Measurements from ENCODE around the gene ELMO1.
A peak's percentile ranks its signal among the peaks of the same experiment; 100 is the strongest.

The ELMO1 gene

DNA sequence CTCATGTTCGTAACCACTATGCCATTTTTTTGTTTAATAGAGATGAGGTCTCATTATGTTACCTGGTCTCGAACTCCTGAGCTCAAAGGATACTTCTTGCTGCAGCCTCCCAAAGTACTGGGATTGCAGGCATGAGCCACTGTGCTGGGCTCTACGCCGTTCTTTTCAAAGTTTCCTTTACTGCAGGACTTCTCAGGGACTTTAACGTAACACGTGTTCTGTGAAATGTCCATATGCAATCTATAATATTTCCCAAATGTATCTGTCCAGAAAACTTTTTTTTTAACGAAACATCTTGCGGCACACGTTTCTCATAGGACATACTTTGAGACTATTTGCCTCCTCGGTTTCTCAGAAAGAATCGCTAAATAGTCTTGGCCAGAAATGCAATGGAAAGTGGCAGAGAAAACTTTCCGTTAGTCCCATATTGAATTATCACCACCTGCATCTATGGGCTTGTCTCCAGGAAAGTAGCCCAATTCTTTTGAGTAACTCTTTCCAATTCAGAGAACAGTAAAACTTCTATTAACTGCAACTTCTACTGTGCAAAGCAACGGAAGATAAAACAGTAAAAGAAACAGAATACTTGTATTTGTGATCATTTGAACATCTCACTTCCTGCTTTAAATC lies 96.3 kb downstream of the ELMO1 start:
- DNase-seq (ENCODE audit: low read depth in 2 of 3, low spot score in 1 of 3): no peak

DNA sequence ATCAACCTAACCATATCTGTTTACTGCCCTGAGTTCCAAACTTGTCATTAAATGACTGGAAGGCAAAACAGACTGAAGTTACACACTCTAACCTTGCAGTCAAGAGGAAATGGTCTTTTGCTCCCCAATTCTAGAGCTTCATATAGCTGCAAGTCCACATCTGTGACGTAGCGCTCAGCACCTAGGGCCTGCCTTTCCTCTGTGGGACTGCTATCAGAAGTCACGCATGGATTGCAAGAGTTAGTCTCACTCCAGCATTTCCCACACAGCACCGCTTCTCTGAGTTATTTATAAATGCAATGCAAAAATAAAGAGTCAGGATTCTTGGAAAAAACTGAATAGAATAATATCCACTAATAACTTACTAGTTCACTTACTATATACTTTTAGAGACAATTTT lies 96.9 kb downstream of the ELMO1 start:
- no peak for DNase-seq (ENCODE audit: low read depth in 2 of 3, low spot score in 1 of 3)

DNA sequence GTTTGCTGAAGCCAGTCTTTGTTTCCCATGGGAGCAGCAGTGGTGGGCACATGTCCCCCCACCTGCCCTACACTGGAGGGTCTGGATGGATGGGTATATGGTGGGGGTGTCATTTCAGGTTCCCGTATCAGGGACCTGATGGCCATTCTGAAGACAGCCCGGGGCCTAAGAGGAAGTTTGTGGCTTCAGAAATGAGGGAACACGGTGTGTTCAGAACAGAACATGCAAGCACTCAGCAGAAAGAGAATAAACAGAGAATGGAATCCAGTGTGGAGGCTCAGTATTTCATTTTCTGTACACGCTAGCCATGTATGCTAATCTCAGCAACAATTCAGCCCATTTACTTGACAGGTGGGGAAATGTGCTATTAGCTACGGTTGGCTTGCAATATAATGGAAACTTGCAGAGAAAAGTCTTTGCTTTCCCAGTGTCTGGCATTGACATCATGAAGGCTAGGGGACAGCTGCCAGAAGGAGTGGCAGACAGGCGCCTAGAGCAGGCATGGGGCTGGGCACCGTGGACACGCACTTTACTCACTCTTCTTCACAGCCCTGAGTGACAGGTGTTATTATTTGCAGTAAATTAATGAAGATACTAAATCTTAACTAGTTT lies 98.6 kb downstream of the ELMO1 start:
- DNase-seq (ENCODE audit: low read depth in 2 of 3, low spot score in 1 of 3): no peak

DNA sequence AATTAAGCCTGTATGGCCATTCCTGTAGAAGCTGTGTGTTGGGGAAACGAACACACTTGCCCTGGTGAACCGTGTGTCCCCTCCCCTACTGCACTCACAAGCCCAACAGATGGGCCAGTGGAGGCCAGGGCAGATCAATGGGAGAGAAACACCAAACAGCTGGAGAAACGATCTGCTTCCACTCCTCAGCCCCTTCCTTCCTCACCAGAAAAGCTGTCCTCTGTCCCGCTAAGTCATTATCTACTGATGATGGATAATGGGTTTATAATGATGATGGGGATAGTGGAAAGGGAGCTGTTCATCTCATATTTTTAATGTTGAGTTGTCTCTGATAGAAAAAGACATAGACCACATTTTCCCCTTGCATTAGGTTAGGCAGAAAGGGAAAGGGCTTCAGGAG lies 99.7 kb downstream of the ELMO1 start:
- no peak for DNase-seq (ENCODE audit: low read depth in 2 of 3, low spot score in 1 of 3)

DNA sequence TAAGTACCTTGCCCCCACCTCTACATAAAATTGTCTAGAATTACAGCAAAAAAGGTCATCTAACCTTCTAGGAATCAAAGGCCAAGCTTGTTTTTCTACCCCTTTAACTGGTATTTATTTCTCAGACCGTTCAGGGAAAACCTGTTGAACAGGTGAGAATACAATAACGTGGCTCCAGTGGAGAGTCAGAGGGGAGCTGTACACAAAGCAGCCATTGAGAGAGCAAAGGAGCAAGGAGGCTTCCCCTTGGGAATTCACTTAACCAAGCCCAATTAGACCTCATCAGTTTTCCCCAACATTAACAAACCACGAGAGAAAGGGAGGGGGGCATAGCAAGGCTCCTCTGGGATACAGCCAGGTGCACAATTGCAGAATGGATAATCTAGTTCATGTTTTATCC lies 101.9 kb downstream of the ELMO1 start:
- DNase-seq (ENCODE audit: low read depth in 2 of 3, low spot score in 1 of 3): no peak

DNA sequence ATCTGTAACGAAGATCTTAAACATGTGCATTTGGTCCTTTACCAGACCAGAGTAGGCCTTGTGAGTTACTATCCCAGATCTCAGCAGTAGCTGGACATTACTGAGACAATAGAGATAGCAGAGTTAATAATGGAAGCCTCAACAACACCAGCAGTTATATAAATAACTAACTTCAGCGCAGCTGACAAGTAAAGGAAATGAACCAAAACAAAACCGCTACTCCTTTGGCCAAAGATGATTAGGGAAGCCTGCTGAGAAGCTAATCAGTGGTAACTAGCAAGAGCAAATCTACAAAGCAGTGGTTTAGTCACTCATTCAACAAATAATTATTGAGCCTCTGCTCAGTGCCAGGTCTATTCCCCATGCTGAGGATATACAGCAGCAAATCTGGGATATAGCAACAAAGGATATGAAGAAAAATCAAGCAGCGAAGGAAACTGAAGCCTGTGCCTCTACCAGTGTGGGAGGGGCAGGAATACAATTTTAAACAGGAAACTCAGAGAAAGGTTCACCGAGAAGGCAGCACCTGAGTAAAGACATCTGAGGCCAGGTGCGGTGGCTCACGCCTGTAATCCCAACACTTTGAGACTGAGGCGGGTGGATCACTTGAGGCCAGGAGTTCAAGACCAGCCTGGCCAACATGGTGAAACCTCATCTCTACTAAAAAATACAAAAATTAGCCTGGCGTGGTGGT lies 103.6 kb downstream of the ELMO1 start:
- no peak for DNase-seq (ENCODE audit: low read depth in 2 of 3, low spot score in 1 of 3)

DNA sequence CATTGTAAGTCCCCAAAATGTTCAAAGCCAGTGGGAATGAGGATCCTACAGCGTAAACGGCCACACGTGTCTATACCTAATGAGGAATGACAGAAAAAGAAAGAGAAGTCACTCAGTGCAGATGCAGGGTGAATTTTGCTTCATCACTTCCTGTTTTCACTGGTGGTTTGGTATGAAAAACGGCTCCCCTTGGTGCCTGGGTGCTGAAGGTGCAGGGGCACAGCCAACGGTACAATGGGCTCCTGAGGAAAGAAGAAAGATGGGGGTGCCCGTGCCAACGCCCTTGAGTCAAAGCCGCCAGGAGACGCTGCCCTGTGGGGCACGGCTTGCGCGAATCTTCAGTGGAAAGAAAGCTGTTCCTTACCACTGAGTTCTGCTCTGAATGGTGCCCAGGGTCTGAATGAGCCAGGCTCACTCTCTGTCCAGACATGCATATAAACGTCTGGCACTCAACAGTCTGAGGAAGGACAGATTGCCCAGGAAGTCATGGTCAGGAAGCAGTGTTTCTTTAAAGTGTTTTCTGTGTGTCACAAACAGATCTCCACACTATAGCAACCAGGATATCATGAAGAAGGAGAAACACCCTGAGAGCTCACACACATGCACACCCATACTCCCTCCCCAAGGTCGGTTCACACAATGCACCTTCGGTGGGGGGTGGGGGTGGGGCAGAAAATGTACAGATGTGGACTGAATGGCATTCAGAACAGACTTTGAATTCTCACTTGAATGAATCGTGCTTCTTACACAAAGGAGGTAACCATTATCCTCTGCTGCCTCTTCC lies 105.8 kb downstream of the ELMO1 start:
- peak; percentile 47 to 62 (median 54) for DNase-seq (ENCODE audit: low read depth in 2 of 3, low spot score in 1 of 3)

DNA sequence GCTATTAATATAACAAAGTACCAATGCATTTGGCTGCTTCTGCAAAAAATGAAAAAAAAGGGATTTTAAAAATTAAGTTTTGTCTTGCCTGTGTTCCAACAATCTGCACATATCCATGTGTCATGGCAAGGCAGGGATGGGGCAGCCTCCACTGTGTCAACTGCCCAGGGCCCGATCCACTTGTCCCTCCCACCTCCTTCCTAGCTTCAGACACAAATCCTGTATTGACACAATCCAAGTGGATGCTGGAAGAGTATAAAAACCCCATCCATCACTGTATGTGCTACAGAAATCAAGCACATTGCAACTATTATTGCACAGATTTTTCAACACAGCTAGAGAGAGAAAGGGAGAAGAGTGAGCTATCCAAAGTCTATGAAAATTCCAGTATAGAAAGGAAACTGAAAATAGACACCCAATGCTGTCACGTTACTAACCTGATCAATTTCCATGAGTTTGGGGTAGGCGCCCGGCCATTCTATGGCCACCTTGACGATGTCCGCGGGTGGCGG lies 106.4 kb downstream of the ELMO1 start:
- DNase-seq (ENCODE audit: low read depth in 2 of 3, low spot score in 1 of 3): no peak

DNA sequence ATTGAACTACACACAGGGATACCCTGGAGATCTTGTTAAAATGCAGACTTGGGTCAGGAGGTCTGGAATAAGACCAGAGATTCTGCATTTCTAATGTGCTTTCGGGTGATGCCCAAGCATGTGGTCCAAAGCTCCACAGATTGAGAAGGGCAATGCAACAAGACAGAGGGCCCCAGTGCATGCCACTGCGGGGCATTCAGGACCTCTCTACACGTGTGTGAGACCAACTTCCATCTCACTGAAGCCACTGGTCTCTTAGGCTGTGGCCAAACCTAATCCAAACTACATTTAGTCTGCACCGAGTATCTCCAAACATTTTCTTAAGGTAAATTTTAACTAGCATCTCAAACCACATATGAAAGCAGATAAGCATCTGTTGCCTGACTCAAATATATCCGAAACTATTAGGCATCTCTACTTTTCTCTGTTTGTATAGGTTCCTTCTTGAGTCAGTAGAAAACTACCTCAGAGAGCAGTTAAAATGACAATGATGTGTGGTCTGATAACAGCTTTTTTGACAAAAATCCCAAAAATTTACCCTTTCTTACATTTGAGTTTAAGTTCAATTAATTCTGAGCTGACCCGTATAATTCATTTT lies 107.5 kb downstream of the ELMO1 start:
- DNase-seq (ENCODE audit: low read depth in 2 of 3, low spot score in 1 of 3): no peak

DNA sequence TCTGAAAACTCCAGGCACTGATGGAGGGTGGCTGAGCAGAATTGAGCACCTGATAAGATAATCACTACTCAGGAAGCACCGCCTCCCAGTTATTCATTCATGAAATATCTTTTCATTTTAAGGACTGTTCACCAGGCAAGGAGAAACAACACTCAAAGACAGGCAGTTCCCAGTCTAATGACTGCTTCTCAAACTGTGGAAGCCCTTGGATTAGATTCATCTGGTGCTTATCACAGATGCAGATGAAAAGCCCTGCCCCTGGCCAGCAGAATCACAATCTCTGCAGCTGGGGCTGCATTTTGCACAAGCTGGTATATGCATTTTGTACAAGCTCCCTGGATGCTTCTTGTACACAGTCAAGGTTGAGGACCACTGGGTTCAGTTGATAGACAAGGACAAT lies 109.7 kb downstream of the ELMO1 start:
- no peak for DNase-seq (ENCODE audit: low read depth in 2 of 3, low spot score in 1 of 3)

DNA sequence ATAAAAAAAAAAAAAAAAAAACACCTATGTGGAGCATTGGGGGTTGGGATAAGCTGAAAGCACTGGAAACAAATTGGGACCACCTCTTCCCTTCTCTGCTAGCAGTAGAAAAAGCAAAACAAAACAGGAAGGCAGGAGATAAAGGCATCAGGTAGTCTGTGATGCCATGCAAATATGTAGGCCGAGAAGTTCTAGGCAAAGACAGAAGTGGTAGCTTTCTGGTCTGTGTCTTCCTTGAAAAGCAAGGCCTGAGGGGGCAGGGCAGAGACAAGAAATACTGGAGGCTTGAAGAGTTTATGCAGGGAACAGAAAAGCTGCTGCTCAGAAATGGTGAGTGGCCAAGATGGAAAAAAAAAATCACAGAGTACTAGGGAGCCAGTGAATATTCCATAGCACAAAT lies 111.1 kb downstream of the ELMO1 start:
- no peak for DNase-seq (ENCODE audit: low read depth in 2 of 3, low spot score in 1 of 3)

DNA sequence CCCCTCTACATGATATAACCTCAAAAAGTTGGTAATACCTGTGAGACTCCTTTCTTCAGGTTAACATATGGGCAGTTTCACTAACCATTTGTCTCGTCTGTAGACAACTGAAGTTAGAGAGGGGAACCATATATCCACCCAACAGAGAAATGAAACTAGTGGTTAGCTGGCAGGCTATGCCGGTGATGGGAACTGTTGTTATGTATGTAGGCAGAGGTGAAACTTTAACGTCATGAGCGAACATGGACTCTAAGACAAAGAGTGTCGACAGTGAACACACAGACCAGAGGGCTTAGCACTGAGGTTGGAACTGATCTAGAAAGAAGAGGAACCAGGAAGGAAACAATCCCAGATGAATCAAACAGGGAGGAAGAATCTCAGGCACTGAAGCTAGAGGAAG lies 112.4 kb downstream of the ELMO1 start:
- DNase-seq (ENCODE audit: low read depth in 2 of 3, low spot score in 1 of 3): peak in 2 of 3 donors; percentile 28 to 44

DNA sequence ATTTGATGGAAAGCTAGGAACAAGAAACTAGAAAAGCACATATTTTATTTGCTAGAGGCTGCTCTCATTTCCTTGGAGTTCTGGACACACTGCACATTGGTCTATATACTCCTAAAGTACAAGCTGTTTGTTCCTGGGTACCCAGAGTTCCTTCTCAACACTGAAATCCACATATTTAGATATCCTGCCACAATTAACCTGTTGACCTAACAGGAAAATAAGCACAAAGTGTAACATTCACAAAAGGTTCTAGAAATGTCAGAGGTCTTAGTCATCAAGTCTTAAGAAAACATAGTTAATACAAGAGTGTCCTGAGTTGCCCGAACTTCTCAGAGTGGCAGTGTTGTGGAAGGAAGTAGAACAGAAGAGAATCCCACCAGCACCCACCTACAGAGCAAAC lies 115.6 kb downstream of the ELMO1 start:
- DNase-seq (ENCODE audit: low read depth in 2 of 3, low spot score in 1 of 3): no peak

DNA sequence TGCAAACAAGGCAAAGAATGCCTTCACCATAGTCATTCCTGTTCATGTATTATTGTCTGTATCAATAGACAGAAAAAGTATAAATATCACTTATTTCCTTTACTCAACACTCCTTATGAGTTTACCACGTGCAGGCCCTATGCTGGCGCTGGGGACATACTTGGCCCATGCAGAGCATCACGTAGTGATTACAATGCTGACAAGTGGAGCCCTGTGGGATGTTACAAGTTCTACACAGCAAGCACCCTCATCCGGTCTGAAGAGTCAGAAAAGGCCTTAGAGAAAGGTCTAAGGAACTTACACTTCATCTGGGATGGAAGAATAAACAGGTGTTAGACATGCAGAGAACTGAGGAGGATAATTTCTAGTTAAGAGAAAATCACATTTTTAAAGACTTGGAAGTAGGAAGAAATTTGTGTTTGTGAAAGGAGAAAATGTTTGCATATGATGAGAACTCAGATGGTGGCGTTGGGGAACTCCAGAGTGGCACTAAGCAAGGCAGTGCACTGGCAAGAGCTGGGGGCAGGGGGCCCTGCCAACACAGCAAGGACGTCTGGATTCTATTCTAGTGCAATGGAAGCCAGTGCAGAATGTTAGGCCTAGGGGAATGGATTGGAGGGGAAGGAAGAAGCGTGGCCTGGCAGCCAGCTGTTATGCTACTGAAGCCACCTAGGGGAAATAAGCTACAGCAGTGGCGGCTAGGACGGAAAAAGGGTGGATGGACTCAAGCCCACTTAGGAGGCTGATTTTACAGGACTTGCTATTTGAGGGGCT lies 116.2 kb downstream of the ELMO1 start:
- no peak for DNase-seq (ENCODE audit: low read depth in 2 of 3, low spot score in 1 of 3)

DNA sequence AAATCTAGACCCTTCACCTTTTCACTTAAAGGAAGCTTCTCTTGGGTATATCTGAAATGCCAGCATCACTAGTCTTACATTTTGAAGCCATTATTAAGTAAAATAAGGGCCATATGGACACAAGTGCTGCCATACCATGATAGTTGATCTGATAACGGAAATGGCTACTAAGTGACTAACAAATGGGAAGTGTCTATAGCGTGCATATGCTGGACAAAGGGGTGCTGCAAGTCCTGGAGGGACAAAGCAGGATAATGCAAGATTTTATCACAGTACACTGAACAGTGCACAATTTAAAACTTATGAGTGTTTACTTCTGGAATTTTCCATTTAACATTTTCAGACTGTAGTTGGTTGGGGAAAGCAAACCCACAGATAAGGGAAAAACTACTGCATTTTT lies 117.9 kb downstream of the ELMO1 start:
- no peak for DNase-seq (ENCODE audit: low read depth in 2 of 3, low spot score in 1 of 3)

DNA sequence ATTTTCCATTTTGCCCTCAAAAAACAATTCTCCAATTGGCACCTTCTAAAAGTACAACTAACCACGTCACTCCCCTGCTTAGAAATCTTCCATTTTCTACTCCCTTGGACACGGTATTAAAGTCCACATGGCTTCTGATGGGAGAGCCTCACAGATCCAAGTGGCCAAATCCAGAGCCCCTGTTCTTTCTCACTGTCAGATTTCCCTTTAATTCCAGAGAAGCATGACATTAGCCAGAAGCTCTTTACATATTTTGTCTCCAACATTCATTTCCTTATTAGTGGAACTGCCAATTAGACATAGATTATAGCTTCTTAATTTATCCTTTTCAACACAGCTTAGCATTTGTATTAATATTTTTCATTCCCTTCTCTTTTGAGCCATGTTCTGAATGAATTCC lies 118.7 kb downstream of the ELMO1 start:
- DNase-seq (ENCODE audit: low read depth in 2 of 3, low spot score in 1 of 3): no peak

DNA sequence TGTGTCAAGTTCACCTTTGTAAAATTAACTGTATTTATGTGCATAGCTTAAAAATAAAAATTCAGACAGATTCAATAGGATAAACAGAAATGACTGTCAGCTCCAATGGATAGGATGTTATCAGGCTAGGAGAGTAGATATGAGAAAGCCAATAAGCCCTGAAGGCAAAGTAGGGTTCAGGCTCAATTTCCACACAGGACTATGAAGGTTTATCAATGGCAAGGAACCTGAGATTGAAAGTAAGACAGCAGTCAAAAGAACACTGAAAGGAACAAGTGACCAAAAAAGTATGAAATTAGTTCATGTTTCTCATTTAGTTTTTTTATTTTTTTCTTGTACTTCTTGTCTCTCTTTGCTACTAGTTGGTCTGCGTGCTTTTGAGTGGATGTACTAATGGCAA lies 121.4 kb downstream of the ELMO1 start:
- no peak for DNase-seq (ENCODE audit: low read depth in 2 of 3, low spot score in 1 of 3)

DNA sequence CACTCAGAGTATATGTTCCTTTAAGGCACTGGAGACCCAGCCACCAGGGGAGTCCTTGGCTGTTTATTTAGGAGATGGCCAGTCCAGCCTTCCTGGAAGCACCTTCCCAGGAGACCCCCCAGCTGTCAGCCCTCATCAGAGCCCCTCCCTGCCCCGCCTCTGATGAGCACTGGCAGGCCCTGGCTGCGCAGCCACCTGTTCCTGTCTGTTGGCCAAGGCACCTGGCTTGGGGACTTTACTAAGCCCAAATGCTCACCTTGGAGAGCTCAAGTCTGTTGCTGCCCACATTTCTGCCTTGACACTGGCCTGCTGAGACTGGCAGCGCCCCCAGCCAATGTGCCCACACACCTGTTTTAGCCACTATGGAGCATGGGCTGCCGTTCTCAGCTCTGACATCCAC lies 124.7 kb downstream of the ELMO1 start:
- no peak for DNase-seq (ENCODE audit: low read depth in 2 of 3, low spot score in 1 of 3)

DNA sequence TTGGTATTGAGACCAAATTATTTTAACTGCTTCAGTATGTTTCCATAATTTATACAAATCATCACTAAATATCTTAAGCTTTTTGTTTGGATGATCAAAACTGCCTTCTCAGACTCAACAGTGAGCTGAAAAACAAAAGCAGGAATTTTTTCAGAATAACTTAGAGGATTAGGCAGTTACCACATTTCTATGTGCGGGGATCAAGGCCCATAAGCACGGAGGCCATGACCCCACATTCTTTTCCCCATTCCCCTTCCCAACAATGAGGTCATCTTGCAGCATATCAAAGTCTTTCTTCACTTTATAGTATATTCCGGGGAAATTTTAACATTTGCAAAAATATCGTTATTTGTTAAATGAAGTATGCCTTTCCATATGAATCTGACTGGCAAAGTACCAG lies 125.8 kb downstream of the ELMO1 start:
- DNase-seq (ENCODE audit: low read depth in 2 of 3, low spot score in 1 of 3): no peak

DNA sequence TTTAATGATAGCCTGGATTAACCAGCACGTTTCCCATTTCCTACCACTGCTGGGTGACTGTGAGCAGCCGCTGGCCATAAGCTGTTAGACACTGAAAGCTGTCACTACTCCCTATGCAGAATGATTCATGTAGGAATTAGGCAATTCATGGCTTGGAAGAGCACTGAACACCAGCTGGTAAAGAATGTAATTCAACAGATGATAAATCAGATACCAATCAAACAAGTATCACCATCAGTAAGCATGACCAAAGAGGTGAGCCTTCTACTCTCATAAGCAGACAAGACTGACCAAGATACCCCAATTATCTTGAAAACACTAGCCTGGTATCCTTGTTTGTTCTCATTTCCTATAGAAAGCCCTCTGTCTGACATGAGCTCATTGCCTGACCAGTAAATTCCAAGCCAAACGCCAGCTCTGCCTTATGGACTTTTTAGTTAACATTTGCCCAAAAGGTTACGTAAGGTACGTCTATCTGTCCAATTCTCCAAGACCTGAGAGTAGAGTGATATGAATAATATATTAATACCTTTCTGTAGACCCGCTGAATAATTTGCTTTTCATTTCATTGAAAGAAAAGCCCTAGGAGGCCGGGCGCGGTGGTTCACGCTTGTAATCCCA lies 127.7 kb downstream of the ELMO1 start:
- DNase-seq (ENCODE audit: low read depth in 2 of 3, low spot score in 1 of 3): no peak
